HEK293T (cell line): ENCODE measurements around the gene BRAT1.

Source experiments
- L3MBTL2 ChIP-seq: fragments of 450-650 bp; conservative IDR thresholded peaks from 2 replicates; pipeline ENCODE4 v1.6.1; 2016; ENCODE audit warnings: mild to moderate bottlenecking
- NFRKB ChIP-seq: fragments of 450-650 bp; IDR thresholded peaks from 2 replicates; pipeline ENCODE4 v1.6.1; 2016; ENCODE audit warnings: mild to moderate bottlenecking, moderate library complexity
- SUZ12 ChIP-seq: fragments of 450-650 bp; IDR thresholded peaks from 2 replicates; pipeline ENCODE4 v1.6.1; 2016; ENCODE audit warnings: mild to moderate bottlenecking

DNA sequence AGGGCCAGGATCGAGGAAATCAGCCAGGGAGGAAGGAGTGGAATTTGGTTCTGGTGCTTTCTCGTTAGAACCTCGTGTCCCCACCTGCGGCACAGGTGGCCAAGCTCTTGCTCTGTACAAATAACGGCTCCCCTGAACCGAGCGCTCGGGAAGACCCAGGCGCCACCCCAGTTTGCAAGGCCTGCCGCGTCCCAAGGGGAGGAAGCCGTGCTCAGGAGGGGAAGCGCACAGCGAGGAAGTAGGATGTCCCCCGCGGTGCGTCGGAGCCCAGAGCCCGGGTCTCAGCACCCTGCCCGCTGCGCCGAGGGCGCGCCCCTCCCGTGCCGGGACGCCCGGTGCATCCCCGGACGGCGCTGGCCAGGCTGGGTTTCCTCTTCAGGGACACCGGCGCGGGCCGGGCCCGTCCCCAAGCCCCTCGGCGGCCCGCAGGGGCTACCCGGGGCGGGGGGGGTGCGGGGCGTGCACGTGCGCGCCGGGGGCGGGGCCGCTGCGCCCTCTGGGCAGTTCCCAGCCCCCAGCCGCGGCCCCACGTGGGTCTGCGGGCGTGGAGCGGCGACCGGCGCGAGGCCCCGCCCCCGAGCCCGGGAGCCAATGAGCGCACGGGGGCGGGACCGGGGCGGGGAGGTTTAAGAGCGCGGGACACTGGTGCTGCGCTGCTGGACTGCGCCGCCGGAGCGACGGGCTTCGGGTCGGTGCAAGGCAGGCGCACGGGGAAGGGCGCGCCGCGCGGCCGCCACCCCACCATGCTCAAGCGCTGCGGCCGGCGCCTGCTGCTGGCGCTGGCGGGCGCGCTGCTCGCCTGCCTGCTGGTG is 36.0 kb downstream of the BRAT1 start, which contains the start of gene LFNG:
- TF ChIP-seq SUZ12 (no peak), L3MBTL2 (no peak), NFRKB (no peak)
